Endodermal cell (in vitro differentiated cells): Measurements from ENCODE around the gene WDR7. TPM values are rescaled to one million over a fixed set of nuclear protein-coding genes. Genes with fewer than 3 reads are reported as not detected.

Experiments used
- DNase-seq: peaks from one replicate; pipeline ENCODE4 v3.0.0-alpha.2; 2017
- H3K27ac ChIP-seq: 2 replicates; pipeline ENCODE4 v1.5.1; 2013; ENCODE audit warnings: mild to moderate bottlenecking, low read depth, low read length, moderate library complexity
- H3K27me3 ChIP-seq: 2 replicates; pipeline ENCODE4 v1.6.1; 2013; ENCODE audit warnings: mild to moderate bottlenecking, low read length, moderate library complexity; ENCODE audit not compliant: insufficient read depth, control insufficient read depth, poor library complexity, severe bottlenecking
- H3K36me3 ChIP-seq: 2 replicates; pipeline ENCODE4 v1.7.0; 2013; ENCODE audit warnings: mild to moderate bottlenecking, low read length, moderate library complexity; ENCODE audit not compliant: control insufficient read depth, insufficient read depth
- H3K4me1 ChIP-seq: one replicate; pipeline ENCODE4 v1.7.0; 2013; ENCODE audit warnings: low read length; ENCODE audit not compliant: control insufficient read depth, insufficient read depth
- H3K4me3 ChIP-seq: 2 replicates; pipeline ENCODE4 v1.5.1; 2013; ENCODE audit warnings: mild to moderate bottlenecking, low read length, moderate library complexity
- H3K9ac ChIP-seq: 2 replicates; pipeline ENCODE4 v1.6.1; 2013; ENCODE audit warnings: mild to moderate bottlenecking, low read length, moderate library complexity; ENCODE audit not compliant: poor library complexity, severe bottlenecking; ENCODE audit errors: extremely low read depth
- H3K9me3 ChIP-seq: 2 replicates; pipeline ENCODE4 v1.6.1; 2013; ENCODE audit warnings: mild to moderate bottlenecking, low read length, moderate library complexity; ENCODE audit not compliant: control insufficient read depth
- H3K27ac Mint-ChIP-seq: 2 replicates; pipeline ENCODE4 v1.8.0; 2020; ENCODE audit warnings: mixed read lengths
- H3K27me3 Mint-ChIP-seq: 2 replicates; pipeline ENCODE4 v1.8.0; 2021; ENCODE audit warnings: mild to moderate bottlenecking, mixed read lengths; ENCODE audit not compliant: insufficient read depth
- H3K36me3 Mint-ChIP-seq: 2 replicates; pipeline ENCODE4 v1.8.0; 2020; ENCODE audit warnings: low read depth, mixed read lengths
- H3K4me1 Mint-ChIP-seq: 2 replicates; pipeline ENCODE4 v1.8.0; 2020; ENCODE audit warnings: mixed read lengths
- H3K4me3 Mint-ChIP-seq: 2 replicates; pipeline ENCODE4 v1.8.0; 2020; ENCODE audit warnings: mild to moderate bottlenecking, moderate library complexity, mixed read lengths
- H3K9me3 Mint-ChIP-seq: 2 replicates; pipeline ENCODE4 v1.8.0; 2020; ENCODE audit warnings: mild to moderate bottlenecking, mixed read lengths
- whole genome bisulfite sequencing, 2 experiments: methylation state at CpG; one replicate each; pipeline versions ENCODE4 v1.1.5 to v1.1.7; 2013; ENCODE audit warnings: missing lambda C conversion rate in 2 of 2, mixed read lengths in 1 of 2; ENCODE audit not compliant: insufficient coverage in 1 of 2, insufficient read length in 1 of 2; 5-methylcytosine and 5-hydroxymethylcytosine counted together
- total RNA-seq, 2 donors: library from RNA; stranded (reverse); fragmentation: NEBNext Ultra II Directional in 1 of 2; extraction: Animal tissue kit (Norgen Biotek cat#: 25700) in 1 of 2; gene quantifications; 2 replicates in 1 of 2; 3 replicates in 1 of 2; pipeline ENCODE4 v1.2.1, GENCODE V29; 2021
- TF ChIP-seq, protein P1 (sequence below): fragments of 200-600 bp; sonication (generic); conservative IDR thresholded peaks from 2 replicates; pipeline ENCODE4 v1.5.0; 2021; ENCODE audit warnings: antibody characterized with exemption, mild to moderate bottlenecking

The WDR7 gene
- total RNA-seq, 2 donors from 2014 or later, result 17.1 to 22.5 TPM

DNA sequence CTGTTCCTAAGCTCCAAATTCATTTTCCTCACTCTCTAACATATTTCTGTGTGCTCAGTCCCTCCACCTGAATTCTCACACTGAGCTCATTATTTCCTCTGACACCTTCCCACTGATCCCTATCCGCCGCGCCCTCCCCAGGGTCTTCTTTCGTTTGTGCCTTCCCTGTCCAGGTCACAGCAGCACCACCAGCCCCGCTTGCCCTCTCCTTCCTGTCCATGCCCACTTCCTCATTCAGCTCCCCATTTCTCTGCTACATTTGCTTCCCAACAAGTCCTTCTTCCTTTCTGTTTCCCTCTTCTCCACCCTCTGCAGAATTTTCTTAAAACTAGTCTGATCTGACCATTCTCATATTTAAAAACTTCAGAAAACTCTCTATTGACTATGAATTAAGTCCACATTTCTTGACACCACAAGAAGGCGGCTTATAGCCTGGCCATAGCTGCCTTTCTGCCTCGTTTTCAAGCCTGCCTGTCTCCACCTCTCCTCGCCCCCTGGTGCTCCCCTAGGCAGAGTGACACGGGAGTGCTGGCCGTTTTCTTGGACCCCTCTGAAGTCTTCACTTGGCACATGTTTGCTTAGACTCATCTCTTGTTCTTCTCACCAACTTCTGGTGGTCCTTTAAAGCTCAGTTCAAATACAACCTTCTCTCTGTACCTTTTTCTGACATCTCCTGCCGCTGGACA is 357.0 kb downstream of the WDR7 start:
- no peaks in the 10 kb centered on the region for H3K27me3 Mint-ChIP-seq
- H3K4me1 ChIP-seq, result no peaks in the 10 kb centered on the region
- H3K9ac ChIP-seq, result no peak overlapping the region
- no peaks in the 10 kb centered on the region for H3K9me3 ChIP-seq
- 68 to 84% methylated on average over 8 to 11 of the region's 11 CpGs for WGBS, 2 experiments
- no peaks in the 10 kb centered on the region for H3K36me3 ChIP-seq
- H3K9me3 Mint-ChIP-seq, result no peaks in the 10 kb centered on the region
- H3K27me3 ChIP-seq, result no peaks in the 10 kb centered on the region
- H3K27ac ChIP-seq, result no peak overlapping the region
- no peaks in the 10 kb centered on the region for H3K36me3 Mint-ChIP-seq
- no peak overlapping the region for H3K27ac Mint-ChIP-seq
- DNase-seq, result no peak
- no peak overlapping the region for H3K4me3 Mint-ChIP-seq
- TF ChIP-seq, protein P1, sequence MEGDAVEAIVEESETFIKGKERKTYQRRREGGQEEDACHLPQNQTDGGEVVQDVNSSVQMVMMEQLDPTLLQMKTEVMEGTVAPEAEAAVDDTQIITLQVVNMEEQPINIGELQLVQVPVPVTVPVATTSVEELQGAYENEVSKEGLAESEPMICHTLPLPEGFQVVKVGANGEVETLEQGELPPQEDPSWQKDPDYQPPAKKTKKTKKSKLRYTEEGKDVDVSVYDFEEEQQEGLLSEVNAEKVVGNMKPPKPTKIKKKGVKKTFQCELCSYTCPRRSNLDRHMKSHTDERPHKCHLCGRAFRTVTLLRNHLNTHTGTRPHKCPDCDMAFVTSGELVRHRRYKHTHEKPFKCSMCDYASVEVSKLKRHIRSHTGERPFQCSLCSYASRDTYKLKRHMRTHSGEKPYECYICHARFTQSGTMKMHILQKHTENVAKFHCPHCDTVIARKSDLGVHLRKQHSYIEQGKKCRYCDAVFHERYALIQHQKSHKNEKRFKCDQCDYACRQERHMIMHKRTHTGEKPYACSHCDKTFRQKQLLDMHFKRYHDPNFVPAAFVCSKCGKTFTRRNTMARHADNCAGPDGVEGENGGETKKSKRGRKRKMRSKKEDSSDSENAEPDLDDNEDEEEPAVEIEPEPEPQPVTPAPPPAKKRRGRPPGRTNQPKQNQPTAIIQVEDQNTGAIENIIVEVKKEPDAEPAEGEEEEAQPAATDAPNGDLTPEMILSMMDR, result peak; percentile 31
- H3K4me3 ChIP-seq, result no peak overlapping the region
- peaks cover 16% of the 10 kb centered on the region for H3K4me1 Mint-ChIP-seq

DNA sequence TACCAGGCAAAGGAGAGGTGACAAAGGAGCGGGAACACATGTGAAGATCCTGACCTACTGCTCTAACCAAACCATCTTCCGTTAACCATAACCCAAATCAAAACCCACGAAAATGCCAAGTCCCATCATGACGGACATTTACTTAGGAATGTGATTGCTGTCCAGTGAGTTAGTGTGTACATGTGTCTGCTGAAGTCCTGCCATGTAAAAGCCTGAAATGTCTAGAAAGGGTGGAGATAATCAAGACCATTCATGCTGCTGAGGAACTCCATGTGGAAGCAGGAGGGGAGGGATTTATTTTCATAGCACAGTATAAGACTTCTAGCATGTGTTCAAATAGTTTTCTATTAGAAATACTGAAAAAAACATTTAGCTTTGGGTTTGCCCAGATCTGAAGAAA is 358.7 kb downstream of the WDR7 start:
- Mint-ChIP-seq H3K27ac (no peak overlapping the region), H3K4me3 (no peak overlapping the region)
- 92 to 94% methylated on average over 2 to 4 of the region's 4 CpGs for WGBS, 2 experiments

DNA sequence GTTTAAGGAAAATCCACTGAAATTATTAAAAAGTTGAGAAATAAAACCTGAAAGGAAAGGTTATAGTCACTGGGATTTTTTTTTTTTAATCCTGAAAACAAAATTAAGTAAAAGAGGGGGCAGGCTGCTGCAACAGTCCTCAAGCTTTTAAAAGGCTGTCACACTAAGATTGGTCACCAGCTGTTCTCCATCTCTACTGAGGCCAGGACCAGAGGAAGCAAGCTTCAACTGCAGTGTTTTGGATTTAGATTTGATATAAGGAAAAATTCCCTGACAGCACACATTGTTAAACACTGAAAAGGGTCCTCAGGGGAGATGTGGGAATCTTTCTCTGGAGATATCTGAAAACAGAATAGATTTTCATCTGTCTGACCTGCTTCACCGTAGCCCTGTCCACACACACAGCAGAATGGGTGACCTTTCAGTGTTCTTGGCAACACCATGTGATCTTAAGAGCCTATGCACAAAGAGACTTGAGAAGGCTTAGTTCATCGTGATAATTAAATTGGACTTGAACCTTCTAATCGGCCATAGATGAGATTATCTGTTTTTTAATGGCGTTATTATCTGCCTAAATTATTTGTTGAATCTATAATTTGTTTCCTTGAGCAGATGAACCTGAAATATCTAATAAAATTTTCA is 363.7 kb downstream of the WDR7 start:
- Histone ChIP-seq H3K4me1 (peaks cover 3% of the 10 kb centered on the region), H3K9ac (no peak overlapping the region), H3K27ac (no peak overlapping the region), H3K36me3 (no peaks in the 10 kb centered on the region), H3K4me3 (no peak overlapping the region), H3K9me3 (no peaks in the 10 kb centered on the region), H3K27me3 (no peaks in the 10 kb centered on the region)
- Mint-ChIP-seq H3K27ac (no peak overlapping the region), H3K4me1 (peaks cover 7% of the 10 kb centered on the region), H3K9me3 (no peaks in the 10 kb centered on the region), H3K27me3 (no peaks in the 10 kb centered on the region), H3K36me3 (no peaks in the 10 kb centered on the region), H3K4me3 (no peak overlapping the region)
- DNase-seq, result no peak
- 77 to 86% methylated on average over 2 to 4 of the region's 4 CpGs for WGBS, 2 experiments
- TF ChIP-seq, protein P1, result no peak

More for the DNA sequence above, 358.7 kb downstream of the WDR7 start:
- Histone ChIP-seq H3K4me3 (no peak overlapping the region), H3K4me1 (no peaks in the 10 kb centered on the region), H3K27me3 (no peaks in the 10 kb centered on the region), H3K27ac (no peak overlapping the region), H3K9ac (no peak overlapping the region), H3K9me3 (no peaks in the 10 kb centered on the region), H3K36me3 (no peaks in the 10 kb centered on the region)
- DNase-seq, result no peak
- Mint-ChIP-seq H3K36me3 (no peaks in the 10 kb centered on the region), H3K27me3 (no peaks in the 10 kb centered on the region), H3K9me3 (no peaks in the 10 kb centered on the region), H3K4me1 (peaks cover 9% of the 10 kb centered on the region)
- TF ChIP-seq, protein P1, result no peak
